Lower leg skin (tissue), 3 donors: ENCODE results near the gene PLEKHN1.

Experiments
- POLR2A ChIP-seq, 2 donors: fragments of 450-650 bp; IDR thresholded peaks; one replicate each; pipeline ENCODE4 v1.6.1; 2016 to 2017; ENCODE audit warnings: antibody characterized with exemption in 2 of 2, mild to moderate bottlenecking in 1 of 2, moderate library complexity in 1 of 2
- TF ChIP-seq, protein P1 (sequence below), 3 donors: fragments of 450-650 bp; IDR thresholded peaks; one replicate each; pipeline ENCODE4 v1.5.1; 2016; ENCODE audit warnings: antibody characterized with exemption in 3 of 3, mild to moderate bottlenecking in 3 of 3, moderate library complexity in 2 of 3

DNA sequence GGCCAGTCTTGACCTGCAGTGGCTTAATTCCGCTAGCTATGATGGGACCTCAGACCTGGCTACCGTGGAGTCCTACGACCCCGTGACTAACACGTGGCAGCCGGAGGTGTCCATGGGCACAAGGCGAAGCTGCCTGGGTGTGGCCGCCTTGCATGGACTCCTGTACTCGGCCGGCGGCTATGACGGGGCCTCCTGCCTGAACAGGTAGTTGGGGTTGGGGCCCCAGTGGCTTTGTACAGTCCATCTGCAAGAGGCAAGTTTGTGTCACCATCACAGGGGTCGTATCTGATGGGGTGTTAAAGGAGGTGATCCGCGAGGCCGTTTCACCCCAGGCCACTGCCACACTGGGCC lies 3.0 kb upstream of the PLEKHN1 start:
- TF ChIP-seq, protein P1, sequence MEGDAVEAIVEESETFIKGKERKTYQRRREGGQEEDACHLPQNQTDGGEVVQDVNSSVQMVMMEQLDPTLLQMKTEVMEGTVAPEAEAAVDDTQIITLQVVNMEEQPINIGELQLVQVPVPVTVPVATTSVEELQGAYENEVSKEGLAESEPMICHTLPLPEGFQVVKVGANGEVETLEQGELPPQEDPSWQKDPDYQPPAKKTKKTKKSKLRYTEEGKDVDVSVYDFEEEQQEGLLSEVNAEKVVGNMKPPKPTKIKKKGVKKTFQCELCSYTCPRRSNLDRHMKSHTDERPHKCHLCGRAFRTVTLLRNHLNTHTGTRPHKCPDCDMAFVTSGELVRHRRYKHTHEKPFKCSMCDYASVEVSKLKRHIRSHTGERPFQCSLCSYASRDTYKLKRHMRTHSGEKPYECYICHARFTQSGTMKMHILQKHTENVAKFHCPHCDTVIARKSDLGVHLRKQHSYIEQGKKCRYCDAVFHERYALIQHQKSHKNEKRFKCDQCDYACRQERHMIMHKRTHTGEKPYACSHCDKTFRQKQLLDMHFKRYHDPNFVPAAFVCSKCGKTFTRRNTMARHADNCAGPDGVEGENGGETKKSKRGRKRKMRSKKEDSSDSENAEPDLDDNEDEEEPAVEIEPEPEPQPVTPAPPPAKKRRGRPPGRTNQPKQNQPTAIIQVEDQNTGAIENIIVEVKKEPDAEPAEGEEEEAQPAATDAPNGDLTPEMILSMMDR (IDR thresholded peaks at IDR 0.05), result no peak
- TF ChIP-seq POLR2A (IDR thresholded peaks at IDR 0.05), result no peak
